ENCODE measurements around the gene CHD2.

CHD2 gene

DNA sequence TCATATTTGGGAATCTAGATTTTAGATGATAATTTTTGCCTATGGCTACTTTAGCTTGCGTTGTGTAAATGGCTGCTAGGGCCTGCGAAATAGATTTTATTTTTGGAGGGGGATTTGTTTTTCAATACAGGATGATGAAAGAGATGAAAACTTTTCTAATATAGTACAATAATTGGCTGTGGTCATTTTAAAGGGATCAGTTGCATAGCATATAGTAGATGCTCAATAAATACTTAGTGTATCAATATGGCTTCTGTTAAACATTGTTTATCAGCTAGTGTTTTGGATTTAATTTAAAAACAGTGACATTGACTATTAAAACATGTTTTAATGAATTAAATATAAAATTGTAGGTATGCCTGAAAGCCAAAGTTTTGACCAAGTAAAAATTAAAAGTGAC, 6.9 kb upstream of the CHD2 start:
- Histone ChIP-seq H2AFZ (ENCODE audit: low read length) (no peak overlapping the region), H3K9me3 (ENCODE audit: insufficient read depth, low read depth, low read length) (no peaks in the 10 kb centered on the region), H3K4me2 (ENCODE audit: low read depth, low read length, poor library complexity, severe bottlenecking) (peak overlapping the region; percentile 32), H3K27me3 (ENCODE audit: insufficient read depth, low read length, poor library complexity, severe bottlenecking) (no peaks in the 10 kb centered on the region), H3K36me3 (ENCODE audit: insufficient read depth, low read length) (peaks cover 91% of the 10 kb centered on the region), H3K4me1 (ENCODE audit: insufficient read depth, low read length, poor library complexity, severe bottlenecking) (peaks cover 63% of the 10 kb centered on the region), H3F3A (ENCODE audit: low read depth) (peaks cover 3% of the 10 kb centered on the region; the same call in 1 of the 2 replicates), H3K4me3 (ENCODE audit: low read length, poor library complexity, severe bottlenecking) (no peak overlapping the region), H3K79me2 (ENCODE audit: insufficient read depth, low read length) (peaks cover 100% of the 10 kb centered on the region), H3K9ac (ENCODE audit: low read depth, low read length, poor library complexity, severe bottlenecking) (no peak overlapping the region), H4K20me1 (ENCODE audit: insufficient read depth, low read length, poor library complexity, severe bottlenecking) (peaks cover 95% of the 10 kb centered on the region), H3K9me2 (replicated peaks; ENCODE audit: low read depth, low read length) (no peaks in the 10 kb centered on the region)
- TF ChIP-seq EZH2phosphoT487 (IDR thresholded peaks at IDR 0.05; ENCODE audit: borderline replicate concordance) = no peak
- TF ChIP-seq, protein P1, sequence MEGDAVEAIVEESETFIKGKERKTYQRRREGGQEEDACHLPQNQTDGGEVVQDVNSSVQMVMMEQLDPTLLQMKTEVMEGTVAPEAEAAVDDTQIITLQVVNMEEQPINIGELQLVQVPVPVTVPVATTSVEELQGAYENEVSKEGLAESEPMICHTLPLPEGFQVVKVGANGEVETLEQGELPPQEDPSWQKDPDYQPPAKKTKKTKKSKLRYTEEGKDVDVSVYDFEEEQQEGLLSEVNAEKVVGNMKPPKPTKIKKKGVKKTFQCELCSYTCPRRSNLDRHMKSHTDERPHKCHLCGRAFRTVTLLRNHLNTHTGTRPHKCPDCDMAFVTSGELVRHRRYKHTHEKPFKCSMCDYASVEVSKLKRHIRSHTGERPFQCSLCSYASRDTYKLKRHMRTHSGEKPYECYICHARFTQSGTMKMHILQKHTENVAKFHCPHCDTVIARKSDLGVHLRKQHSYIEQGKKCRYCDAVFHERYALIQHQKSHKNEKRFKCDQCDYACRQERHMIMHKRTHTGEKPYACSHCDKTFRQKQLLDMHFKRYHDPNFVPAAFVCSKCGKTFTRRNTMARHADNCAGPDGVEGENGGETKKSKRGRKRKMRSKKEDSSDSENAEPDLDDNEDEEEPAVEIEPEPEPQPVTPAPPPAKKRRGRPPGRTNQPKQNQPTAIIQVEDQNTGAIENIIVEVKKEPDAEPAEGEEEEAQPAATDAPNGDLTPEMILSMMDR (conservative IDR thresholded peaks at IDR 0.05; ENCODE audit: low read length) = no peak

DNA sequence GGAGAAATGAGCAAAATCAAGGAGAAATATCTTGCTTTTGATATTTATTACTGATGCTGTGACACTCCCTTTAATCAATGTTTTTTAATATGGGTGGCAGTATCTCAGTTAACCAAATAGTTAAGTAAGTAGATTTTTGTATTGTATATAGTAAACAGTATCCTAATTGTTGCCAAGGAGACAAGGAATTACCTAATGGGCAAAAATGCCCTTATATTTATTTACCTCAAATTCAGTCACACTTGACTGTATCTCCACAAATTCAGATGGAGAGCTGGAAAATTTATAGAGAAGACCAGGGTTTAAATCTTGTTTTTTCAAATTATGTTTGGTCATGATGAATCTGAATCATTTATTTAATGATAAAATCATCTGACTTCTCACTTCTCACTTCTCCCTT, 3.6 kb upstream of the CHD2 start:
- peak overlapping the region; percentile 32 for H3K4me2 ChIP-seq (ENCODE audit: low read depth, low read length, poor library complexity, severe bottlenecking)
- H3K27me3 ChIP-seq (ENCODE audit: insufficient read depth, low read length, poor library complexity, severe bottlenecking) = no peaks in the 10 kb centered on the region
- TF ChIP-seq, protein P1 (conservative IDR thresholded peaks at IDR 0.05; ENCODE audit: low read length) = no peak
- TF ChIP-seq EZH2phosphoT487 (IDR thresholded peaks at IDR 0.05; ENCODE audit: borderline replicate concordance) = no peak
- no peak overlapping the region for H3K9ac ChIP-seq (ENCODE audit: low read depth, low read length, poor library complexity, severe bottlenecking)
- H3K9me2 ChIP-seq (replicated peaks; ENCODE audit: low read depth, low read length) = no peaks in the 10 kb centered on the region
- peaks cover 16% of the 10 kb centered on the region for H3F3A ChIP-seq (ENCODE audit: low read depth)
- H4K20me1 ChIP-seq (ENCODE audit: insufficient read depth, low read length, poor library complexity, severe bottlenecking) = peaks cover 88% of the 10 kb centered on the region
- H3K79me2 ChIP-seq (ENCODE audit: insufficient read depth, low read length) = peaks cover 96% of the 10 kb centered on the region
- H3K36me3 ChIP-seq (ENCODE audit: insufficient read depth, low read length) = peaks cover 80% of the 10 kb centered on the region
- H3K9me3 ChIP-seq (ENCODE audit: insufficient read depth, low read depth, low read length) = no peaks in the 10 kb centered on the region
- peak overlapping the region; percentile 40 for H3K4me3 ChIP-seq (ENCODE audit: low read length, poor library complexity, severe bottlenecking)
- H2AFZ ChIP-seq (ENCODE audit: low read length) = no peak overlapping the region
- peaks cover 49% of the 10 kb centered on the region for H3K4me1 ChIP-seq (ENCODE audit: insufficient read depth, low read length, poor library complexity, severe bottlenecking)

DNA sequence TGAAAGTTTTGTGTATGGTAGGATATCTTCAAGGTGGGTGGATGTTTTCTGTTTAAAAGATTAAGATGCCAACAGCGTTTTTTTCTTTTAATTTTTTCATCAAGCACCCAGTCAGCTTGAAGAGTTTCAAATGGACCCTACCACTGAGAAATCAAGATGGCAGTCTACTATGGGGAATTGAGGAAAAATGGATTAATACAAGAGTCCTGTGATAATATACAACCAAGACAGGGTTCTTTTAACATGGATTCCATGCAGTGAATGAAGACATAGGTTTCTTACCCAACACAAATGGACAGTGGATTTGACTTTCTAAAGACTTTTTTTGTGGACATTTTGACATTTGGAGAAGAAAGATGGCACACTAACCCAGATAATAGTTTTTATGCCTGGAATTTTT, 2.5 kb upstream of the CHD2 start:
- Histone ChIP-seq H3K9me2 (replicated peaks; ENCODE audit: low read depth, low read length) (no peaks in the 10 kb centered on the region), H3K4me2 (ENCODE audit: low read depth, low read length, poor library complexity, severe bottlenecking) (no peak overlapping the region), H2AFZ (ENCODE audit: low read length) (no peak overlapping the region), H3K79me2 (ENCODE audit: insufficient read depth, low read length) (peaks cover 96% of the 10 kb centered on the region), H3F3A (ENCODE audit: low read depth) (peaks cover 13% of the 10 kb centered on the region), H4K20me1 (ENCODE audit: insufficient read depth, low read length, poor library complexity, severe bottlenecking) (peaks cover 90% of the 10 kb centered on the region), H3K4me3 (ENCODE audit: low read length, poor library complexity, severe bottlenecking) (no peak overlapping the region), H3K4me1 (ENCODE audit: insufficient read depth, low read length, poor library complexity, severe bottlenecking) (peaks cover 48% of the 10 kb centered on the region), H3K27me3 (ENCODE audit: insufficient read depth, low read length, poor library complexity, severe bottlenecking) (no peaks in the 10 kb centered on the region), H3K9me3 (ENCODE audit: insufficient read depth, low read depth, low read length) (no peaks in the 10 kb centered on the region), H3K36me3 (ENCODE audit: insufficient read depth, low read length) (peaks cover 75% of the 10 kb centered on the region), H3K9ac (ENCODE audit: low read depth, low read length, poor library complexity, severe bottlenecking) (no peak overlapping the region)
- TF ChIP-seq, protein P1 (conservative IDR thresholded peaks at IDR 0.05; ENCODE audit: low read length) = no peak
- no peak for TF ChIP-seq EZH2phosphoT487 (IDR thresholded peaks at IDR 0.05; ENCODE audit: borderline replicate concordance)

Measured in Loucy (cell line).